ENCODE measurements around the gene CIAO3. TPM values are rescaled to one million over a fixed set of nuclear protein-coding genes. Genes with fewer than 3 reads are reported as not detected.

The CIAO3 gene
- 10 to 100 TPM; 22.6 to 23.3 TPM for total RNA-seq
- long read RNA-seq, transcript CIAO3-201 (11 exons, 2,112 nt): major isoform, 47 of 65 reads
- long read RNA-seq, partial matches to known transcripts: 11 of 65 reads
- long read RNA-seq, other reads (novel, unspliced or antisense): 4 of 65 reads

- ATAC-seq (peak; percentile 93 to 96), DNase-seq (peak; percentile 91)
- intact Hi-C loops (cut with DNase I): no loop called here
These were observed at the start of gene CIAO3 for GRCh38 chr16:740764-741505. Gene CIAO3 (minus strand): TSS chr16:740997. CDS start chr16:740985, 12 bp downstream.

GRCh38 chr16:790086-790485, 49.3 kb upstream of the CIAO3 start:
- intact Hi-C loops (cut with DNase I): no loop called here
- DNase-seq: no peak
- ATAC-seq: no peak

GRCh38 chr16:789191-789850, 48.5 kb upstream of the CIAO3 start:
- intact Hi-C loops (cut with DNase I): loop anchor here in 1 of 2 donors (5.0 kb wide), 1 partner anchor 77 kb away; no protein-coding TSS in a partner anchor
- DNase-seq (no peak), ATAC-seq (no peak)

GRCh38 chr16:788399-789126, 47.8 kb upstream of the CIAO3 start, which contains the start of gene CHTF18:
Gene CHTF18 (plus strand): TSS chr16:788620. CDS start chr16:788685, 65 bp downstream.
- DNase-seq: peak; percentile 91
- peak; percentile 88 to 96 for ATAC-seq
- intact Hi-C loops (cut with DNase I): loop anchor here in 1 of 2 donors (5.0 kb wide), 1 partner anchor 76 kb away; no protein-coding TSS in a partner anchor

GRCh38 chr16:787978-788398, 47.2 kb upstream of the CIAO3 start, which contains the start of gene RPUSD1:
Gene RPUSD1 (minus strand): TSS chr16:788381. CDS start chr16:787737, 644 bp downstream.
- ATAC-seq (peak; percentile 4), DNase-seq (peak; percentile 40)
- intact Hi-C loops (cut with DNase I): loop anchor here in 1 of 2 donors (5.0 kb wide), 1 partner anchor 76 kb away; no protein-coding TSS in a partner anchor

- no peak for DNase-seq
- intact Hi-C loops (cut with DNase I): loop anchor here in 1 of 2 donors (5.0 kb wide), 1 partner anchor 75 kb away; no protein-coding TSS in a partner anchor
- ATAC-seq: no peak
These were observed 46.6 kb upstream of the CIAO3 start for GRCh38 chr16:787321-787966.

- ATAC-seq: peak; percentile 12 to 31
These were observed 45.1 kb upstream of the CIAO3 start for GRCh38 chr16:785563-786535.

GRCh38 chr16:784431-784830, 43.6 kb upstream of the CIAO3 start:
- intact Hi-C loops (cut with DNase I): no loop called here
- DNase-seq (no peak), ATAC-seq (no peak)

More at GRCh38 chr16:785563-786535, 45.1 kb upstream of the CIAO3 start:
- intact Hi-C loops (cut with DNase I): loop anchor here (1.0 to 5.0 kb wide), 2 partner anchors 74 to 75 kb away; no protein-coding TSS in a partner anchor
- DNase-seq: peak; percentile 78

- DNase-seq (peak; percentile 50), ATAC-seq (peak in 1 of 2 donors; percentile 4)
- intact Hi-C loops (cut with DNase I): no loop called here
These were observed 42.8 kb upstream of the CIAO3 start for GRCh38 chr16:783404-784161.

GRCh38 chr16:782766-783403, 42.1 kb upstream of the CIAO3 start:
- DNase-seq (no peak), ATAC-seq (no peak)
- intact Hi-C loops (cut with DNase I): no loop called here

GRCh38 chr16:782258-782657, 41.5 kb upstream of the CIAO3 start:
- intact Hi-C loops (cut with DNase I): no loop called here
- DNase-seq: no peak
- ATAC-seq: no peak

GRCh38 chr16:781346-782010, 40.7 kb upstream of the CIAO3 start:
- DNase-seq (no peak), ATAC-seq (no peak)
- intact Hi-C loops (cut with DNase I): no loop called here

GRCh38 chr16:780296-780695, 39.5 kb upstream of the CIAO3 start:
- ATAC-seq (no peak), DNase-seq (no peak)
- intact Hi-C loops (cut with DNase I): no loop called here

- intact Hi-C loops (cut with DNase I): no loop called here
These were observed 38.8 kb upstream of the CIAO3 start for GRCh38 chr16:779561-779960.

GRCh38 chr16:778909-779527, 38.2 kb upstream of the CIAO3 start:
- no peak for DNase-seq
- no peak for ATAC-seq
- intact Hi-C loops (cut with DNase I): no loop called here

More at GRCh38 chr16:779561-779960, 38.8 kb upstream of the CIAO3 start:
- no peak for ATAC-seq
- DNase-seq: no peak

All from left cardiac atrium (tissue), 4 donors.